ENCODE measurements around the gene SLC27A5. TPM values are rescaled to one million over a fixed set of nuclear protein-coding genes. Genes with fewer than 3 reads are reported as not detected.

Gene SLC27A5
- total and polyA plus RNA-seq, 2 of the 13 experiments (the other 11 are each of a cell fraction or from before 2014, with no cell fraction given), result 30.3 to 40.2 TPM

DNA sequence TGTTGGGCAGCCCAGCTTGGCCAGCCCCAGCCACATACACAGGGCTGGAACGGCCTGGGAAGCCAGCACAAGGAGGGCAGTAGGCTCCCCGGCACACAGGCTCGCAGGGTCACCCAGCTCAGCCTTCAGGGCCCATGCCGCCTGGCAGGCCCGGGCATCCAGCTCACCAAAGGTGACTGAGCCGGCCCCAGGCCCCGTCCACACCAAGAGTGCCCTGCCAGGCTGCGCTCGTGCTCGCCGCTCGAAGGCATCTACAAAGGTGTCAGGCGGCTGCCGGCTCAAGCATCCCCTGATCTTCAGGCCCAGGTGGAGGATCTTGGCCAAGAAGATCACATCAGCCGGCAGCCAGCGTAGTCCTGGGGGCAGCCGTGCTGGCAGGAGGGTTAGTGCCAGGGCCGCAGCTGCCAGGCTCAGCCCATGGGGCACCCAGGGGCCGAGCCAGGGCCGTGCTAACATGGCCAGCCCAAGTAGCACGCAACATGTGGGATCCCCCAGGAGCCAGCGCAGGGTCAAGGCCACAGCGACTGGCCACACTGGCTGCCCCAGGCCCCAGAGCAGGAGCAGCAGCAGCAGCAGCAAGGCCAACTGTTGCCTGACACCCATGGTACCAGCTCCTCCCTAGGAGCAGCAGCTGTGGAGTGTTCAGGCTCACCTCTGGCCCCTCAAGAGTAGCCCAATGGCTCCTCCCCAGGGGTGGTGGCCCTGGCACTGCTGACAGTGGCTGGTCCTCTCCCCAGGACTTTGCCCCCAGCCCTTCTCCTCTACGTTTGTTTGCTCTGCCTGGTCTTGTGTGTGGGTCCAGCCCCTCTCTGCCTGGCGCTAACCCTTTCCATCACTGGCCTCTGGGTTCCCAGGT, at the start of gene SLC27A5 (continued):
- TF ChIP-seq, protein P1, sequence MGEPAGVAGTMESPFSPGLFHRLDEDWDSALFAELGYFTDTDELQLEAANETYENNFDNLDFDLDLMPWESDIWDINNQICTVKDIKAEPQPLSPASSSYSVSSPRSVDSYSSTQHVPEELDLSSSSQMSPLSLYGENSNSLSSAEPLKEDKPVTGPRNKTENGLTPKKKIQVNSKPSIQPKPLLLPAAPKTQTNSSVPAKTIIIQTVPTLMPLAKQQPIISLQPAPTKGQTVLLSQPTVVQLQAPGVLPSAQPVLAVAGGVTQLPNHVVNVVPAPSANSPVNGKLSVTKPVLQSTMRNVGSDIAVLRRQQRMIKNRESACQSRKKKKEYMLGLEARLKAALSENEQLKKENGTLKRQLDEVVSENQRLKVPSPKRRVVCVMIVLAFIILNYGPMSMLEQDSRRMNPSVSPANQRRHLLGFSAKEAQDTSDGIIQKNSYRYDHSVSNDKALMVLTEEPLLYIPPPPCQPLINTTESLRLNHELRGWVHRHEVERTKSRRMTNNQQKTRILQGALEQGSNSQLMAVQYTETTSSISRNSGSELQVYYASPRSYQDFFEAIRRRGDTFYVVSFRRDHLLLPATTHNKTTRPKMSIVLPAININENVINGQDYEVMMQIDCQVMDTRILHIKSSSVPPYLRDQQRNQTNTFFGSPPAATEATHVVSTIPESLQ (CRISPR knock-in tag; conservative IDR thresholded peaks at IDR 0.05), result no peak
- TF ChIP-seq TCF7L2 (IDR thresholded peaks at IDR 0.05; ENCODE audit: low read depth, low read length), result no peak
- TF ChIP-seq SIN3A (IDR thresholded peaks at IDR 0.05; ENCODE audit: borderline replicate concordance, low read depth, low read length), result no peak
- TF ChIP-seq, protein P2, sequence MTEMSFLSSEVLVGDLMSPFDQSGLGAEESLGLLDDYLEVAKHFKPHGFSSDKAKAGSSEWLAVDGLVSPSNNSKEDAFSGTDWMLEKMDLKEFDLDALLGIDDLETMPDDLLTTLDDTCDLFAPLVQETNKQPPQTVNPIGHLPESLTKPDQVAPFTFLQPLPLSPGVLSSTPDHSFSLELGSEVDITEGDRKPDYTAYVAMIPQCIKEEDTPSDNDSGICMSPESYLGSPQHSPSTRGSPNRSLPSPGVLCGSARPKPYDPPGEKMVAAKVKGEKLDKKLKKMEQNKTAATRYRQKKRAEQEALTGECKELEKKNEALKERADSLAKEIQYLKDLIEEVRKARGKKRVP (CRISPR knock-in tag; IDR thresholded peaks at IDR 0.05), result no peak
- TF ChIP-seq, protein P3, sequence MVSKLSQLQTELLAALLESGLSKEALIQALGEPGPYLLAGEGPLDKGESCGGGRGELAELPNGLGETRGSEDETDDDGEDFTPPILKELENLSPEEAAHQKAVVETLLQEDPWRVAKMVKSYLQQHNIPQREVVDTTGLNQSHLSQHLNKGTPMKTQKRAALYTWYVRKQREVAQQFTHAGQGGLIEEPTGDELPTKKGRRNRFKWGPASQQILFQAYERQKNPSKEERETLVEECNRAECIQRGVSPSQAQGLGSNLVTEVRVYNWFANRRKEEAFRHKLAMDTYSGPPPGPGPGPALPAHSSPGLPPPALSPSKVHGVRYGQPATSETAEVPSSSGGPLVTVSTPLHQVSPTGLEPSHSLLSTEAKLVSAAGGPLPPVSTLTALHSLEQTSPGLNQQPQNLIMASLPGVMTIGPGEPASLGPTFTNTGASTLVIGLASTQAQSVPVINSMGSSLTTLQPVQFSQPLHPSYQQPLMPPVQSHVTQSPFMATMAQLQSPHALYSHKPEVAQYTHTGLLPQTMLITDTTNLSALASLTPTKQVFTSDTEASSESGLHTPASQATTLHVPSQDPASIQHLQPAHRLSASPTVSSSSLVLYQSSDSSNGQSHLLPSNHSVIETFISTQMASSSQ (IDR thresholded peaks at IDR 0.05; ENCODE audit: low read depth), result no peak; the same call in 1 of the 2 replicates
- TF ChIP-seq, protein P3 (CRISPR knock-in tag; IDR thresholded peaks at IDR 0.05; ENCODE audit: borderline replicate concordance), result peak; percentile 68
- no peak for TF ChIP-seq ZNF747 (CRISPR knock-in tag; IDR thresholded peaks at IDR 0.05; ENCODE audit: borderline replicate concordance)
- TF ChIP-seq, protein P4, sequence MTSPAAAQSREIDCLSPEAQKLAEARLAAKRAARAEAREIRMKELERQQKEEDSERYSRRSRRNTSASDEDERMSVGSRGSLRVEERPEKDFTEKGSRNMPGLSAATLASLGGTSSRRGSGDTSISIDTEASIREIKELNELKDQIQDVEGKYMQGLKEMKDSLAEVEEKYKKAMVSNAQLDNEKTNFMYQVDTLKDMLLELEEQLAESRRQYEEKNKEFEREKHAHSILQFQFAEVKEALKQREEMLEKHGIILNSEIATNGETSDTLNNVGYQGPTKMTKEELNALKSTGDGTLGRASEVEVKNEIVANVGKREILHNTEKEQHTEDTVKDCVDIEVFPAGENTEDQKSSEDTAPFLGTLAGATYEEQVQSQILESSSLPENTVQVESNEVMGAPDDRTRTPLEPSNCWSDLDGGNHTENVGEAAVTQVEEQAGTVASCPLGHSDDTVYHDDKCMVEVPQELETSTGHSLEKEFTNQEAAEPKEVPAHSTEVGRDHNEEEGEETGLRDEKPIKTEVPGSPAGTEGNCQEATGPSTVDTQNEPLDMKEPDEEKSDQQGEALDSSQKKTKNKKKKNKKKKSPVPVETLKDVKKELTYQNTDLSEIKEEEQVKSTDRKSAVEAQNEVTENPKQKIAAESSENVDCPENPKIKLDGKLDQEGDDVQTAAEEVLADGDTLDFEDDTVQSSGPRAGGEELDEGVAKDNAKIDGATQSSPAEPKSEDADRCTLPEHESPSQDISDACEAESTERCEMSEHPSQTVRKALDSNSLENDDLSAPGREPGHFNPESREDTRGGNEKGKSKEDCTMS (CRISPR knock-in tag; conservative IDR thresholded peaks at IDR 0.05), result no peak
- TF ChIP-seq POLR2G (IDR thresholded peaks at IDR 0.05; ENCODE audit: low read depth, low read length), result peak; percentile 87
- no peak; the same call in 1 of the 2 replicates for TF ChIP-seq EHMT2 (IDR thresholded peaks at IDR 0.05; ENCODE audit: borderline replicate concordance, low read depth, low read length)
- TF ChIP-seq ATF7 (IDR thresholded peaks at IDR 0.05), result no peak
- no peak for TF ChIP-seq ATF7 (CRISPR knock-in tag; IDR thresholded peaks at IDR 0.05)
- TF ChIP-seq, protein P5, sequence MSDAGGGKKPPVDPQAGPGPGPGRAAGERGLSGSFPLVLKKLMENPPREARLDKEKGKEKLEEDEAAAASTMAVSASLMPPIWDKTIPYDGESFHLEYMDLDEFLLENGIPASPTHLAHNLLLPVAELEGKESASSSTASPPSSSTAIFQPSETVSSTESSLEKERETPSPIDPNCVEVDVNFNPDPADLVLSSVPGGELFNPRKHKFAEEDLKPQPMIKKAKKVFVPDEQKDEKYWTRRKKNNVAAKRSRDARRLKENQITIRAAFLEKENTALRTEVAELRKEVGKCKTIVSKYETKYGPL (CRISPR knock-in tag; IDR thresholded peaks at IDR 0.05), result no peak
- TF ChIP-seq, protein P6, sequence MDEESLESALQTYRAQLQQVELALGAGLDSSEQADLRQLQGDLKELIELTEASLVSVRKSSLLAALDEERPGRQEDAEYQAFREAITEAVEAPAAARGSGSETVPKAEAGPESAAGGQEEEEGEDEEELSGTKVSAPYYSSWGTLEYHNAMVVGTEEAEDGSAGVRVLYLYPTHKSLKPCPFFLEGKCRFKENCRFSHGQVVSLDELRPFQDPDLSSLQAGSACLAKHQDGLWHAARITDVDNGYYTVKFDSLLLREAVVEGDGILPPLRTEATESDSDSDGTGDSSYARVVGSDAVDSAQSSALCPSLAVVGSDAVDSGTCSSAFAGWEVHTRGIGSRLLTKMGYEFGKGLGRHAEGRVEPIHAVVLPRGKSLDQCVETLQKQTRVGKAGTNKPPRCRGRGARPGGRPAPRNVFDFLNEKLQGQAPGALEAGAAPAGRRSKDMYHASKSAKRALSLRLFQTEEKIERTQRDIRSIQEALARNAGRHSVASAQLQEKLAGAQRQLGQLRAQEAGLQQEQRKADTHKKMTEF (CRISPR knock-in tag; IDR thresholded peaks at IDR 0.05), result peak; percentile 67
- TF ChIP-seq ZBTB21 (CRISPR knock-in tag; IDR thresholded peaks at IDR 0.05), result no peak
- TF ChIP-seq KDM6A (CRISPR knock-in tag; IDR thresholded peaks at IDR 0.05; ENCODE audit: low read depth), result peak; percentile 75; the same call in 1 of the 2 replicates

All from HepG2 (cell line).